Gastrocnemius medialis (tissue), 4 donors: ENCODE results near the gene CCS. TPM values are rescaled to one million over a fixed set of nuclear protein-coding genes. Genes with fewer than 3 reads are reported as not detected.
"Not testable (repeated sequence)": the region's sequence is repeated elsewhere in the genome, so short reads cannot be mapped to it uniquely, and the experiment has no call there.

Experiments used
- ATAC-seq, 2 donors: fragments of 150-250 bp; one replicate each; pipeline ENCODE4 v1.9.1; 2016
- DNase-seq, 2 donors: peaks; one replicate each; pipeline ENCODE4 v3.0.0-alpha.2; 2019
- H3K27ac ChIP-seq, 4 donors: fragments of 200-600 bp; sonication (generic); 1 replicate in 1 of 4; 2 replicates in 3 of 4; pipeline ENCODE4 v1.5.1; 2016 to 2018; ENCODE audit warnings: mild to moderate bottlenecking in 2 of 4, moderate library complexity in 1 of 4
- H3K27me3 ChIP-seq, 3 donors: fragments of 200-600 bp; sonication (generic) in 2 of 3; 1 replicate in 1 of 3; 2 replicates in 2 of 3; pipeline versions ENCODE4 v1.5.1 to v1.6.0; 2016 to 2019; ENCODE audit warnings: mild to moderate bottlenecking in 1 of 3, moderate library complexity in 1 of 3
- H3K36me3 ChIP-seq, 2 donors: fragments of 200-600 bp; sonication (generic) in 1 of 2; one replicate each; pipeline ENCODE4 v1.5.1; 2017 to 2018
- H3K4me1 ChIP-seq, 2 donors: fragments of 200-600 bp; sonication (generic) in 1 of 2; one replicate each; pipeline ENCODE4 v1.5.1; 2016 to 2017; ENCODE audit warnings: mild to moderate bottlenecking in 2 of 2
- H3K4me3 ChIP-seq, 4 donors: fragments of 200-600 bp; sonication (generic) in 3 of 4; 1 replicate in 1 of 4; 2 replicates in 3 of 4; pipeline ENCODE4 v1.5.1; 2016 to 2019; ENCODE audit warnings: mild to moderate bottlenecking in 2 of 4
- H3K9me3 ChIP-seq, 3 donors: fragments of 200-600 bp; sonication (generic) in 2 of 3; 1 replicate in 1 of 3; 2 replicates in 2 of 3; pipeline ENCODE4 v1.5.1; 2016 to 2019
- CTCF ChIP-seq, 5 experiments: fragments of 450-650 bp in 3 of 5; fragments of 200-600 bp in 2 of 5; sonication (generic) in 2 of 5; IDR thresholded peaks in 4 of 5; conservative IDR thresholded peaks in 1 of 5; 1 replicate in 4 of 5; 2 replicates in 1 of 5; pipeline ENCODE4 v1.5.1; 2016 to 2019; ENCODE audit warnings: antibody characterized with exemption in 5 of 5, mild to moderate bottlenecking in 3 of 5, moderate library complexity in 3 of 5
- POLR2A ChIP-seq, 2 donors: fragments of 450-650 bp; IDR thresholded peaks; one replicate each; pipeline ENCODE4 v1.6.1; 2017; ENCODE audit warnings: antibody characterized with exemption in 2 of 2, mild to moderate bottlenecking in 2 of 2, moderate library complexity in 2 of 2
- in situ Hi-C, 4 donors: fragments of 200-750 bp; cut with MboI; loops; one replicate each; pipeline versions ENCODE4 v1.15.0 to v1.8.0; 2017; ENCODE audit warnings: low sequenced_read_pairs in 4 of 4
- intact Hi-C: fragments of 100-400 bp; cut with DNase I; formaldehyde crosslinking; loops from one replicate; pipeline ENCODE4 v1.15.1; 2023; ENCODE audit warnings: low total_unique reads
- total RNA-seq, 4 donors: library from RNA; depleted of rRNA; stranded (reverse); fragments of >200 nt; gene quantifications; one replicate each; pipeline versions ENCODE4 v1.1.0 to v1.2.3, GENCODE V29; 2016

The CCS gene
- total RNA-seq, 4 donors from 2014 or later, result 9.0 to 12.3 (median 11.7) TPM

GRCh38 chr11:66603072-66603471 lies 10.1 kb downstream of the CCS start:
- Histone ChIP-seq H3K4me1 (peaks cover 0 to 9% of the 10 kb centered on the region in 2 donors), H3K36me3 (peaks cover 0 to 31% of the 10 kb centered on the region in 2 donors), H3K4me3 (no peak overlapping the region), H3K27me3 (no peaks in the 10 kb centered on the region), H3K9me3 (no peaks in the 10 kb centered on the region), H3K27ac (no peak overlapping the region)
- no peak for TF ChIP-seq CTCF (IDR thresholded peaks at IDR 0.05 in 4 of 5, conservative IDR thresholded peaks at IDR 0.05 in 1 of 5)
- TF ChIP-seq POLR2A (IDR thresholded peaks at IDR 0.05), result no peak
- intact Hi-C loops, result no loop called here
- DNase-seq (no peak), ATAC-seq (no peak)
- in situ Hi-C loops, result no loop called here

- peaks cover 0 to 26% of the 10 kb centered on the region in 2 donors for H3K36me3 ChIP-seq
- no peak for DNase-seq
These were observed 11.2 kb downstream of the CCS start for GRCh38 chr11:66604155-66604554.

GRCh38 chr11:66606608-66607007 lies 13.6 kb downstream of the CCS start:
- H3K4me1 ChIP-seq, DNase-seq, H3K4me3 ChIP-seq, H3K27me3 ChIP-seq, H3K9me3 ChIP-seq, in situ Hi-C loops, intact Hi-C loops, ATAC-seq: not testable (repeated sequence)
- peaks cover 0 to 16% of the 10 kb centered on the region in 2 donors for H3K36me3 ChIP-seq
- H3K27ac ChIP-seq, result peak overlapping the region in 2 of 4 donors; percentile 54 to 55

More at GRCh38 chr11:66604155-66604554, 11.2 kb downstream of the CCS start:
- H3K27ac ChIP-seq, result no peak overlapping the region
- H3K4me1 ChIP-seq, result peaks cover 0 to 9% of the 10 kb centered on the region in 2 donors
- H3K9me3 ChIP-seq, result no peaks in the 10 kb centered on the region
- no peak for ATAC-seq
- in situ Hi-C loops, result no loop called here
- no peak for TF ChIP-seq CTCF (IDR thresholded peaks at IDR 0.05 in 4 of 5, conservative IDR thresholded peaks at IDR 0.05 in 1 of 5)
- no peak for TF ChIP-seq POLR2A (IDR thresholded peaks at IDR 0.05)
- H3K27me3 ChIP-seq, result no peaks in the 10 kb centered on the region
- H3K4me3 ChIP-seq, result no peak overlapping the region
- intact Hi-C loops, result no loop called here

- ATAC-seq, result peak; percentile 47 to 76
- no peaks in the 10 kb centered on the region for H3K9me3 ChIP-seq
- H3K4me3 ChIP-seq, result no peak overlapping the region
- TF ChIP-seq POLR2A (IDR thresholded peaks at IDR 0.05) (no peak), CTCF (IDR thresholded peaks at IDR 0.05 in 4 of 5, conservative IDR thresholded peaks at IDR 0.05 in 1 of 5) (no peak)
- peak in 1 of 2 donors; percentile 66 for DNase-seq
- peaks cover 0 to 16% of the 10 kb centered on the region in 2 donors for H3K36me3 ChIP-seq
- intact Hi-C loops (no loop called here), in situ Hi-C loops (no loop called here)
- H3K27ac ChIP-seq, result peak overlapping the region; percentile 7 to 55 (median 44)
- no peaks in the 10 kb centered on the region for H3K27me3 ChIP-seq
- H3K4me1 ChIP-seq, result peaks cover 0 to 2% of the 10 kb centered on the region in 2 donors
These were observed 14.3 kb downstream of the CCS start for GRCh38 chr11:66607126-66607834.

- no peak overlapping the region for H3K27ac ChIP-seq
- DNase-seq, result no peak
- no peak overlapping the region for H3K4me3 ChIP-seq
- H3K27me3 ChIP-seq, result no peaks in the 10 kb centered on the region
- no peak for TF ChIP-seq CTCF (IDR thresholded peaks at IDR 0.05 in 4 of 5, conservative IDR thresholded peaks at IDR 0.05 in 1 of 5)
- no peak for TF ChIP-seq POLR2A (IDR thresholded peaks at IDR 0.05)
- intact Hi-C loops, result no loop called here
- no peaks in the 10 kb centered on the region for H3K9me3 ChIP-seq
- in situ Hi-C loops, result no loop called here
- peaks cover 0 to 10% of the 10 kb centered on the region in 2 donors for H3K36me3 ChIP-seq
- no peak for ATAC-seq
- H3K4me1 ChIP-seq, result no peaks in the 10 kb centered on the region
These were observed 17.0 kb downstream of the CCS start for GRCh38 chr11:66609721-66610617.
